GM11168 (cell line): ENCODE data around the gene TMCC1.

Source experiments
- in situ Hi-C: fragments of 300-500 bp; cut with MboI; formaldehyde crosslinking; loops from one replicate; pipeline ENCODE4 v1.12.0; 2022; ENCODE audit warnings: low sequenced_read_pairs; ENCODE audit not compliant: unreplicated experiment

The TMCC1 gene

DNA sequence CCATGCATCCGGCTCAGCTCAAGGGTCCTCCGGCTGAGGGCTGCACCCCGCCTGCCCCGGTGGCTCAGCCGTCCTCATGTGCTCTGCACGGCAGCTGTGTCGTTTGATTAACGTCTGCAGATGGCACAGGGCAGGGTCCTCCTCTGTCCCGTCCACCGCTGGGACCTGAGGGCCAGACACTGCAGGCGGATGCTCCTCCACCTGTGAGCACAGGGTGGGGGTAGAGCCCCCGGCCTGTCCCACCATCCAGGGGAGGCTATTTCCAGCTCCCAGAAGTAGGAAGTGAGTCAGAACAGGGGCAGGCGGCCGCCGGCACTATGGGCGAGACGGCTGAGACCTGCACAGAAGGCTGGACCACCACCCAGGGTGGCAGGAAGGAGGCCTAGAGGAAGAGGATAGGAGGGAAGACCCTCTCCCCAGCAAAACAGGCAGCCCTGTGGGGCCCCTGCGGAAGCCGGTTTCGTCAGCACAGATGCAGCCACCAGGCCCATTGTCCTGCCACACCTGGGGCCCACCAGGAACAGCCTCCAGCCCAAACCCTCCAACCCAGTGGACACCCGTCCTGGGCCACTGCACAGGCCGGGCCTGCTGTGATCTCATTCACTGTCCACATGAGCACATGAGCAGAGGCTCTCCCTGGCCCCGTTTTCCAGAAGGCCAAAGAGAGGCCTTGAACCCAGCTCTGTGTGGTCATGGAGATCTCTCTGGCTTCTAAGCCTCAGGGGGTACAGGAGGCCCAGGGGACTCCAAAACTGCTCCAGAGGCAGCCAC, 274.4 kb downstream of the TMCC1 start:
- in situ Hi-C loops: loop anchor here (10.0 kb wide), 1 partner anchor 124 kb away; no protein-coding TSS in a partner anchor

DNA sequence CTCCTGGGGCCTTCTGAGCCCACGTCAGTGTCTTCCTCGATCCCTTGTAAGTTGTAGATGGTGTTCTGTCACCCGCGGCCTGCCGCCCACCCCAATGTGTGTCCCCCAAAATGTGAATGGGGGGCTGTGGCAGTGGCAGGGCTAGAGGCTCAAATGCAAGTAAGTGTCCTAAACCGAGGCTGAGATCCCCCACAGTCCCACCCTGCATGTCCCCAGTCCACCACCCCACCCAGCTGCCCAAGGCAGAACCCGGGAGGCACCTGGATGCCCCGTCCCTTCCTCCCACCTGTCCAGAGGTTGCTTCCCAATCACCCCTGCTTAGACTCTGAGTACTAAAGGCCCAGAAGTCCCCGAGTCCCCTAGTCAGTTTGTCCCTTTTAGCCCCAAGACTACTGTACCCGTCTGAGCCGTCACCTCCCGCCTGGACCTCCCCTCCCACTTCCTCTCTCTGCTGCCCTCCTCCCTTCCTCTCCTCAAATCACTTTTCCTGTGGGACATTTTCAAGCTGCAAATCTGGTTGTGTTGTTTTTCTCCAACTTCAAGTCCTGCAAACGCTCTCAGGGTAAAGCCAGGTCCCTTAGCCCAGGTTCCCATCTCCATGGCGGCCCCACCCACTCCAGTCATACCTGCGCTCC, 275.2 kb downstream of the TMCC1 start:
- in situ Hi-C loops: loop anchor here (10.0 kb wide), 1 partner anchor 124 kb away; no protein-coding TSS in a partner anchor

DNA sequence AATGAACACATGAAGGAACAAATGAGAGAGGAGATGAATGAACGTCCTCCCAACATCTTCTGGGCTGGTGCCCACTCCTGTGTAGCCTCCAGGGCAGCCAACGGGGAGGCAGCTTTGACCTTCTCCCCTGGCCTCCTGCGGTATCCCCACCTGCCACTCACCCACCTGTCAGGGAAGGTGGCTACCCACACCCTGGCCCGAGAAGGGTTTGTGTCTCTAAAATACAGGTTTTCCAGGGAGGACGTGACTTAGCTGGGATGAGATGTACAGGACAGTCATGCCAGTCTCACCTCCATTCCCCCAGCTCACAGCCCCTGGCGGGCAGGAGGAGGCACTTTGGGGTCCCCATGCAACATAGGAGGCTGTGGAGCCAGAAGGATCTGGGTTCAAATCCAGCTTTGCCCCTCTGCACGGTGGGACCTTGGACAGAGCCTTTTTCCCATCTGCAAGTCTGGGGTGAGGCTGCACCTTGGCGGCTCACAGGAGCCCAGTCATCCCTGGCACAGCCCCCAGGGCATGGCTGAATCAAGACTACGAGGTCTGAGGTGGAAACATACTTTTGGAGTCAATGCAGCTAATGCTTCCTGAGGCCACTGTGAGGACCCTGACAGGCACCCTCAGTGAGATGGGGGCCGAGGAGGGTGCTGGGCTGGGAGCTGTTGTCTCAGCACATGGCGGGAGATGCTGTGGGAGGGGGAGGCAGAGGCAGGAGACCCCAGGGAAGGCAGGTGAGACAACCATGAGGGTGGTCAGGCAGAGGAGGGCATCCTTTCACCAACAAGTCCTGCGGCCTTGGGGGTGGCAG, 275.9 kb downstream of the TMCC1 start:
- in situ Hi-C loops: loop anchor here (10.0 kb wide), 1 partner anchor 123 kb away; no protein-coding TSS in a partner anchor

DNA sequence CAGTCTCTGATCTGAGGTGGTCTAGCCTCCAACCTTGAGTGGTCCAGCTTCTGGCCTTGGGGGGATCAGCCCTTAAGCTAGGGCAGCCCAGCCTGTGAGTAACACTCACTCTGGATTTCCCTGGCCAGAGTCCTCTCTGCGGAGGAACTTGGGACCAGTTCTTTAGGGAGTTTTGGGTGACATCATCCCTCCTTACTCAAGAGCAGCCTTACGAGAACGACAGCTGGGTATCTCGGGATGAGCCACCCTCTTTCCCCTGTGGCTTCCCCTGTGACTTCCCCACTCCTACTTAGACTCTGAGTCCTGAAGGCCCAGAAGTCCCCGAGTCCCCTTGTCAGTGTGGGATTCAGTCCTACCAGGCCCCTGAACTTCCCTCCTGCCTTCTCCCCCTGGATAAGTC, 276.8 kb downstream of the TMCC1 start:
- in situ Hi-C loops: loop anchor here (10.0 kb wide), 1 partner anchor 122 kb away; no protein-coding TSS in a partner anchor

DNA sequence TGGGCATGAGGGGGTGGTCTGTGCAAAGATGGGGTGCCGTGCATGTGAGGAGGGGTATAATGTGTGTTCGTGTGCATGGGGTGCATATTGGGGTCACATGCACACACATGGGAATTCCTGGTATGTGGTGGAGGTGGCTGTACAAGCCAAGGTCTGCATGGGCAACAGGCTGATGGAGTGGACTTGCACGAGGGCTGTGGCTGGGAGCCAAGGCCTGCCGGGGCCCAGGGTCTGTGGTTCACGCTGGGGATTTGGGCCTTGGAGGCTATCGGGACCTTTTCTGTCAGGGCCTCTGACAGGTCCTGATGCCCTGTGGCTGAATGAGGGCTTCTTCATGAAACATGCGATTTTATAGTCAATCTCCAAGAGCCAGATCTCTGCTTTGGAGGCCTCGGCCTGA, 277.2 kb downstream of the TMCC1 start:
- in situ Hi-C loops: loop anchor here (10.0 kb wide), 1 partner anchor 121 kb away; no protein-coding TSS in a partner anchor

DNA sequence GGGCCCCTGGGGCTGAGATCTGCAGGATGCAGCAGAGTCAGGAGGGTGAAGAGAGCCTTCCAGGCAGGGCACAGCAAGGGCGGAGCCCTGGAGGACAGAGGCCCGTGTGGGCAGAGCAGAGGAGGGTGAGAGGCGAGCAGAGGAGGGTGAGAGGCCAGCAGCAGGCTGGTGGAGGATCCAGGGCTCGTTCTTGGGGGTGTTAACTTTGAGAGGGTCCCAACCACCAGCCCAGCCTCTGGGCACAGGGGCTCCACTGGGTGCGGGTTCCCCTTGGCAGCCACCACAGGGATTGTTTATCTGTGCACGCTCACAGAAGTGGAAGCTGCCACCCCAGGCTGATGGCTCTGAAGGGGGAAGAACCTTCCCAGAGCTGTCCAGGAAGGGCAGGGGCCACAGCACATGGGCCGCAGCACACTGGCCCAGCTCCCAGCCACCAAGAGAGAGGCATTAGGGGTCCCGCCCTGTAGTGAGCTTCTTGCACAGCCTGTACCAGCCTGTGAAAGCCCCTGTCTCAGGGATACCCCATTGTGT, 277.7 kb downstream of the TMCC1 start:
- in situ Hi-C loops: loop anchor here (10.0 kb wide), 1 partner anchor 121 kb away; no protein-coding TSS in a partner anchor

DNA sequence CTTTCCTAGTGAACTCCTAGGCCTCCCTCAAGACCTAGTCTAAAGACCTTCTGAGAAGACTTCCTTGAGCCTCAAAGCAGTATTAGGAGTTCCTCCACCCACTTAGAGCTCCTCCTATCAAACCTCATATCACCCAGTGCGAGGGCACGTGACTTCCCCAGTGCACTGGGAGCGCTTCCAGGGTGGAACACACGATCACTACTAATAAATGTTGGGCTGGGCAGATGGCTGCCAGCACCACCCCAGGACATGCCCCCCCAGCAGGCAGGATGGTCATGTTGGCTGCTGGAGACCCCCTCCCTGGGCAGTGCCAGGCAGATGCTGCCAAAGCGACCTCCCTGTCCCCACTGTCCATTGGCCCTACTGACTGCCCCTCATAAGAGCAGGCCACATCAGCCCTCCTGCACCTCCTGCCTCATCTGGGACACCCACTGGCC, 278.6 kb downstream of the TMCC1 start:
- in situ Hi-C loops: loop anchor here (10.0 kb wide), 1 partner anchor 120 kb away; no protein-coding TSS in a partner anchor

DNA sequence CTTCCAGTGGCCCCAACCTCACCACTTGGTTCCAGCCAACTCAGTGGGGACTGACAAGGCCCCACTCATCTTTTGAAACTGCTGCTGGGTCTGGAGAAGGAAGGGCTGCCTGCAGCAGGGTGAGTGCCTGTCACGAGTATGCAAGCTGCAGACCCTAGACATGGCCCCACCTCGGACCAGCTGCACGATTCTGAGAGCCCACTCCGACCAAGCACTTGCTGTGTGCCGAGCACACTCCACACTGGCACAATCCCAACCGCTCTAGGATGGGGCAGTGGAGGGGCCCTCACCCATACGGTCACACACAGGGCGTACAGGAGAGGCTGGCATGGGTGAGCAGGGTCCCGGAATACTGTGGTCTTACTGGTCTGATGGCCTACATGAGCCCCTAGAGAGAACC, 279.1 kb downstream of the TMCC1 start:
- in situ Hi-C loops: loop anchor here (10.0 kb wide), 1 partner anchor 120 kb away; no protein-coding TSS in a partner anchor

DNA sequence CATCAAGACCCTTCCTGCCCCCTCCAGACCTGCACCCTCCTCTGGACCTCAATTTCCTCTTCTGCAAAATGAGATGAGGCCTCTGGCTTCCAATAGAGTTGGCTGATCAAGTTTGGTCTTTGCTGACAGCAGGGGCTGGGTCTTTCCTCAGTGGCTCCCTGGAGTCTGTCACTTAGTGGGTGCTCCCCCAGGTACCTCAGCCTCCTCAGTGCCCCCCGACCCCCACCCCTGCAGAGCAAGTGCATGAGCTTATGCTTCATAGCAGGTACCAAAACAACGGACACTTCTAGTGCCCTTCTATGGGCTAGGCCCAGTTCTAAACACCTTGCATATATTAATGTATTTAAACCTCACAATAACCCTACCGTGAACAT, 280.2 kb downstream of the TMCC1 start:
- in situ Hi-C loops: loop anchor here (10.0 kb wide), 1 partner anchor 119 kb away; no protein-coding TSS in a partner anchor

DNA sequence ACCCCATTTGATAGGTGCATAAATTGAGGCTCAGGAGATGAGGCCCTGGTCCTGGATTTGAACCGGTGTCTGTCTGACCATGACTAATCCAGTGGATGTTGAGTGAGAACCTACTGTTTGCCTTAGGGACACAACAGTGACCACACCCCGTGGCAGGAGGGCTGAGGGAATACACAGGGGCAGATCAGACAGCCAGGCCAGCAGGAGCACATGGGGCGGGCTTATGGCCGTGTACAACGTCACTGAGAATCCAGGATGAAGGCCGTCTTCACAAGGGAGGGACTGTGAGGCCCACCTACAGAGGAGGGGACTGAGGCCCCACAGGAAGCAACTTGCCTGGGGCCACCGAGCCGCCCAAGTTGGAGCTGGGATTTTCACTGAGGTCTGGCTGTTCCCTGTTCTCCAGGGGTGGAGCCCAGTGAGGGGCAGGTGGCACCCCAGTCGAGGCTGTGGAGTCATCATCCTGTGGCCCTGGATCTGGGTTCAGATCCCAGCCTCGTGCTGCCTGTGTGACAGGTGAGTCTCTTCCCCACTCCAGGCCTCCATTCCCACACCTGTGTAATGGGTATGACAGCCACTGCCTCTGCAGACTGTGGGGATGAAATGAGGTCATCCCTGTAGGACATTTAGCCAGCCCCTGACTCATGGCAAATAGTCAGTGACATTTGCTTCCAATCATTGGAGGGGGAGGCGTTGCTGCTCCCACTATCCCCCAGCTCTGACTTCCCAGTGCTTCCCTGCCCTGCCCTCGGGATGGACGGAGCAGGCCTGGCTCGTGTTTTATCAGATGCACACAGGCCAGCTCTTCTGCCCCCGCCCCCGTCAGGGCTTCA, 280.8 kb downstream of the TMCC1 start:
- in situ Hi-C loops: loop anchor here (10.0 kb wide), 1 partner anchor 118 kb away; no protein-coding TSS in a partner anchor

DNA sequence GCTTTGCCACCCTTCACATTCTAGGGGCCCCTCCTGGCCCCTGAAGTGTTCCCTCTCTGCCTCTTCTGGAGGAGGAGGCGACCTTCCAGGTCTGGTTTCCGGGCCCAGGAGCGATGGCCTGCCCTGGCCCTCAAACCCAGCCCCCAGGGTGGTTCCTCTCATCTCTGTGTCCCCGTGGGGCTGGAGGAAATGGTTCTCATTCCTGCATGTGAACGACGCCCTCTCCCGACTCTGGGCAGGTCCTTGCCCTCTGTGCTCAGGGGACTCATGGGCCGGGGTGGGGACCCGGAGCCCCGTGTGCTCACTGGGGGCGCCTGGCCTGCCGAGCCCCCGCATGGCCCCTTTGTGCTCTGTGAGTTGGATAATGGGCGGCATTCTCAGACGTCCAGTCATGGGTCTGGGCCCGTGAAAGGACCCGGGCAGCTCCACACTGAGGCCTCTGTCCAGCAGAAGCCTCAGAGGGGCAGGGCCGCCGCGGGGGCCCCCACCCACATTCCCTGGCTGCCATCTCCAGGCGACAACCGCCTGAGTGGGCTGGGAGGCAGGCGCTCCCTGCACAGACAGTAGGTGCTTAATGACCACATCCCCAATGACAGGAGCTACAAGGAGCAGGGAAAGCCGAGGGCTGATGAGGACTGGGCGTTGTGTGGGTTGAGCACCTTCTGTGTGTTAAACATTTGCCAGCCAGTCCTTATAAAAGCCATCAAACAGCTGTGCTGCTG, 281.5 kb downstream of the TMCC1 start:
- in situ Hi-C loops: loop anchor here (10.0 kb wide), 1 partner anchor 117 kb away; no protein-coding TSS in a partner anchor

DNA sequence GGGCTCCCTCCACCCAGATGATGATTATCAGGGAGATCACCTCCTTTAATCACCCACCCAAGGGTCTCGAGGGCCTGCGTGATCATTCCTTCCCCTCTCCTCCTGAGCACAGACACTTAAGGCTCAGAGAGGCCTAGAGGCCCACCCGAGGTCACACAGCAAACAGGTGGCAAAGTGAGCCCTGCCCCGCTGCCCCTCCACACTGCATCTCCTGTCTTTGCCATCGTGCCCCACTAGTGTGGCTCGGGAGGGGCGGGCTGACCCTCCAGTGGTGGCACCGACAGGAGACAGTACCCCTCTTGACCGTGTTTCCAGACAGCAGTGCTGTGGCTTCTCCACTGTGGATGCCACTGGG, 282.1 kb downstream of the TMCC1 start:
- in situ Hi-C loops: loop anchor here (10.0 kb wide), 1 partner anchor 117 kb away; no protein-coding TSS in a partner anchor

DNA sequence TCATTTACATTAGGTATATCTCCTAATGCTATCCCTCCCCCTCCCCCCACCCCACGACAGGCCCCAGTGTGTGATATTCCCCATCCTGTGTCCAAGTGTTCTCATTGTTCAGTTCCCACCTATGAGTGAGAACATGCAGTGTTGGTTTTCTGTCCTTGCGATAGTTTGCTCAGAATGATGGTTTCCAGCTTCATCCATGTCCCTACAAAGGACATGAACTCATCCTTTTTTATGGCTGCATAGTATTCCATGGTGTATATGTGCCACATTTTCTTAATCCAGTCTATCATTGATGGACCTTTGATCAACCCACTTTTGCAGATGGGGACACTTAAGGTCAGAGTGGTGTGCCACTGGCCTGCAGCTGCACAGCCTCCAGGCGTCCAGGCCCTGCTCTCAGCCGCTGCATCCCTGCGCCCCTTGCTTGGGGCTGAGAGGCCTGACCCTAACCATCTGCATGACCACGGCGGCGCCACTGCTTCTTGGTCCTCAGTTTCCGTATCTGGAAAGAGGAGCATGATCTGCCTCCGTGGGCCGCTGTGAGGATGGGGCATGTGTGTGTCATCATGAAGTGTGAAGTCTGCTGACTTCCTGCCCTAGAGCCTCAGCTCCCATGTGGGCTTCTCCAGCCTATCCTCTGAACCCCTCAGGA, 282.6 kb downstream of the TMCC1 start:
- in situ Hi-C loops: loop anchor here (10.0 kb wide), 1 partner anchor 116 kb away; no protein-coding TSS in a partner anchor

DNA sequence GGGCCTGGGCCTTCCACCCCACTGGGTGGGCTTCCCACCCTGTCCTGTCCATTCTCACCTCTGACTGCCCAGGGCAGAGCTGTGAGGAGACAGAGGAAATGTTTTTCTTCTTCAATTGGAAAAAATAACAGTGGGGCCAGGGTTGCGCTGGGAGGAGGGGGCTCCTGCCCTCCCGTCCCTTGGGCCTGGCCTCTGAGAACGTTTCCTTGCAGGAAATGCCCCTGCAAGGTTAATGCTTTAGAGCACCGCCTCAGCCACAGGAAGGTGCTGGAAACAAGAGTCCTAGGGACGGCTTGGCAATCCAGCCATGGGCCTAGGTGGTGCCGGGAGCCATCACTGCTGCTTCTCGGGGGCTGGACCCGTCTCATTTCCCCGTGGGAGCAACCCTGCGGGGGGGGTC, 283.2 kb downstream of the TMCC1 start:
- in situ Hi-C loops: loop anchor here (10.0 kb wide), 1 partner anchor 115 kb away; no protein-coding TSS in a partner anchor

DNA sequence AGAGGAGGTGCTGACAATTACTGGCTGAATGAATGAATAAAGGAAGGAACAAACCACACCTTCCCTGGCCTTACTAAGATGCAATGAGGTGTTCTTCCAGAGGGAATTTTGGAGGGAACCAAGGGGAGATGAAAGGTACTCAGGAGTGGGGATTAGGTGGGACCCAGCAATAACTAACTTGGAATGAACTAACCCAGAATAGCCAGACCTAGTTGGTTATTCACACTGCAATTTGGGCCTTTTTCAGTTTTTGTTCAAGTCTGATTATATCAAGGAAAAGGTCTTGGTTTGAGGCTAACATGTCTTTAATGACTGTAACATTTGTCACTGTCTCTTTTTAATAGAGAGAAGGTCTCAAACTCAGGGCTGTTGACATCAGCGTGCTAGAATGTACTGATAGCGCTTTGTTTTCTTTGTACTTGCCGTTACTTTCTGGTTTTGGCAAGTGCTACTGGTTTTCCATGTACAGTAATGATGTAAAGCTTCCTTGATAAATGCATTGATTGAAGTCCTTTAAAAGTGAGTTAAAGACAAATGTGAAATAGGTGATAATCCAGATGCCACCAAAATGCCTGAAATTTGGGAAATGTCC, 283.8 kb downstream of the TMCC1 start:
- in situ Hi-C loops: loop anchor here (10.0 kb wide), 1 partner anchor 115 kb away; no protein-coding TSS in a partner anchor

DNA sequence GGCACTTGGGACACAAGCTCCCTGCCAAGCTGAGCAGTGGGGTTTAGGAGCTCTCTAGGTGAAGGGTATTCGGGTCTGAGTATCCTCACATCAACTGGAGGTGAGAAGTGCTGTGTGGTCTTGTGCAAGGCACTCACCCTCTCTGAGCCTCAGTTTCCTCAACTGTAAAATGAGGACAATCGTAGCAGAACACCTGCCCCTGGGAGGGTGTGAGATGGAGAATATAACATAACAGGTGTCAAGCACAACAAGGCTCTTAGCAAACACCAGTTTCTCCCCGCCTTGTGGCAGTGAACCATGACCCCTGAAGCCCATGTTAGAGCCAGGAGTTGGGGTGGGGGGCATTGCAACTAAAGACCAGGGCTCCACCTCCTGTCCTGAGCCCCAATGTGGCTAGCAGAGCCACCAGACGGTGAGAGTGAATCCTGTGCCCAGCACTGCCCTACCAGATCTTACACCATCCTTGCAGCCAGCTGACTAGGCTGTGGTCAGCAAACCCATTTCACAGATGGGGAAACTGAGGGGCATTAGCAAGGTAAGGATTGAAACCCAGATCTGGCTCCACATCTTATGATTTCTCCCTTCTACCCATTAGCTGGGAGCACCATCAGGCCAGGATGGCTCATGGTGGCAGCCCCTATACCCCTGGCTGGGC, 284.4 kb downstream of the TMCC1 start:
- in situ Hi-C loops: no loop called here
